Fibroblast of pulmonary artery (primary cell): Measurements from ENCODE around the gene CAMK2G.

ENCODE experiments used
- DNase-seq: peaks from one replicate; pipeline ENCODE4 v3.0.0-alpha.2; 2010; ENCODE audit warnings: low read depth
- H3K4me3 ChIP-seq: replicated peaks from 2 replicates; pipeline ENCODE4 v1.5.1; 2011; ENCODE audit warnings: low read depth, mild to moderate bottlenecking, control low read depth, low read length, moderate library complexity
- TF ChIP-seq, protein P1 (sequence below): IDR thresholded peaks from 2 replicates; pipeline ENCODE4 v1.5.1; 2011; ENCODE audit warnings: mild to moderate bottlenecking, control low read depth, low read length, inconsistent platforms; ENCODE audit errors: missing control alignments

CAMK2G gene

DNA sequence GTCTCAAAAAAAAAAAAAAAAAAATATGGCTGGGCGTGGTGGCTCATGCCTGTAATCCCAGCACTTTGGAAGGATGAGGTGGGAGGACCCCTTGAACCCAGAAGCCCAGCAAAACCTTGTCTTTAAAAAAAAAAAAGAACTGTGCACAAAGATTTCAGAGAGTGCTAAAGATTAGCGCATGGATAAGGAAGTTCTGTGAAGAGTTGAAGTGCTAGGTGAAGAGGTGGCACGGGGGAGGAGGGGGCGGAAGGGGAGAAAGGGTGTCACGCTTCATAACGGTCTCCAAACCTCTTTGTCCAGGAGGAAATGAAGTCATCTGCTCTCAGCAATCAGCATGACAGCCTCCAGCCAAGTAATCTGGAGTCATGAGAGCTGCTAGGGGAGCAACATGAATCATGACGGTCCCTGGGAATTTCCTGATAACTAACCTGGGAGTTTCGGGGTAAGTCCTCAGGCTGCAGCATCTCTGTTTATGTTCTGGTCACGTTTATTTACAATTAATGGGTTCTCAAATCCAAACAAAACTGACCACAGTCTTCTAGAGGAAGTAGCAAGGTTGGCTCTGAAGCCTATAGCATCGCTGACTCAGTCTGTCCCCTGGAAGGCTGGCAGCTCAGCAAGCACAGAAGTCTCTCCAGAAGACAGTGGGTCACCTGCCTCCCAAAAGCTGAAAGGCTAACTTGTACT, 34.6 kb upstream of the CAMK2G start:
- no peak overlapping the region for H3K4me3 ChIP-seq
- peak; percentile 95 for DNase-seq
- TF ChIP-seq, protein P1, sequence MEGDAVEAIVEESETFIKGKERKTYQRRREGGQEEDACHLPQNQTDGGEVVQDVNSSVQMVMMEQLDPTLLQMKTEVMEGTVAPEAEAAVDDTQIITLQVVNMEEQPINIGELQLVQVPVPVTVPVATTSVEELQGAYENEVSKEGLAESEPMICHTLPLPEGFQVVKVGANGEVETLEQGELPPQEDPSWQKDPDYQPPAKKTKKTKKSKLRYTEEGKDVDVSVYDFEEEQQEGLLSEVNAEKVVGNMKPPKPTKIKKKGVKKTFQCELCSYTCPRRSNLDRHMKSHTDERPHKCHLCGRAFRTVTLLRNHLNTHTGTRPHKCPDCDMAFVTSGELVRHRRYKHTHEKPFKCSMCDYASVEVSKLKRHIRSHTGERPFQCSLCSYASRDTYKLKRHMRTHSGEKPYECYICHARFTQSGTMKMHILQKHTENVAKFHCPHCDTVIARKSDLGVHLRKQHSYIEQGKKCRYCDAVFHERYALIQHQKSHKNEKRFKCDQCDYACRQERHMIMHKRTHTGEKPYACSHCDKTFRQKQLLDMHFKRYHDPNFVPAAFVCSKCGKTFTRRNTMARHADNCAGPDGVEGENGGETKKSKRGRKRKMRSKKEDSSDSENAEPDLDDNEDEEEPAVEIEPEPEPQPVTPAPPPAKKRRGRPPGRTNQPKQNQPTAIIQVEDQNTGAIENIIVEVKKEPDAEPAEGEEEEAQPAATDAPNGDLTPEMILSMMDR = no peak

DNA sequence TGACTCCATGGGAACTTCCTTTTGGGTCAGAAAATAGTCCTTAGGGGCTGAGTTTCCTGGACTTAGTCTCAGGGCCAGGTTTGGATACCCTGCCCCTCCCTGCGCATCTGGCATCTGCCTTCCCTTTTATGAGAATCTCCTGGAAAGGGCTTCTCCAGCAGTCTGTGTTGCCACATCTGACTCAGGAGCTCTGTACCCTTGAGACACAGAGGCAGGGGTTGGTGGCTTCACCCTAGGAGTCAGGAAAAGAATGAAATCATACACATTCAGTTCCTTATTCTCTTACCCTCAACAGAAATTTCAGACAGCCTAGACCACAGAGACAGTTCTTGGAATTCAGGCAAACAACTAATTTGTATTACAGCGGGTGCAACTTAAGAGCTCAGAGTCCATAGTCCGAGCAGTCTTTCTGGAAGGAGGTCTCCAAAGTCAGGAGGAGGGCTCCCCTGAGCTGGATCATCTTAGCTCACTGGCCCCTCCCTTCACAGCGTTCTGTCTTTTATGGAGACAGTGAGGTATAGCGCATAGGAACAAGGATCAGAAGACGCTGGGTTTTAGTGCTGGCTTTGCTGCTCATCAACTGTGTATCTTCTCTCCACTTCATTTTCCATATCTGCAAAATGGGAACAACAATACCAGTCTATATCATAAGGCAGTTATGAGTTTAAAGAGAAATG, 33.6 kb upstream of the CAMK2G start:
- TF ChIP-seq, protein P1 = no peak
- peak; percentile 57 for DNase-seq
- no peak overlapping the region for H3K4me3 ChIP-seq

DNA sequence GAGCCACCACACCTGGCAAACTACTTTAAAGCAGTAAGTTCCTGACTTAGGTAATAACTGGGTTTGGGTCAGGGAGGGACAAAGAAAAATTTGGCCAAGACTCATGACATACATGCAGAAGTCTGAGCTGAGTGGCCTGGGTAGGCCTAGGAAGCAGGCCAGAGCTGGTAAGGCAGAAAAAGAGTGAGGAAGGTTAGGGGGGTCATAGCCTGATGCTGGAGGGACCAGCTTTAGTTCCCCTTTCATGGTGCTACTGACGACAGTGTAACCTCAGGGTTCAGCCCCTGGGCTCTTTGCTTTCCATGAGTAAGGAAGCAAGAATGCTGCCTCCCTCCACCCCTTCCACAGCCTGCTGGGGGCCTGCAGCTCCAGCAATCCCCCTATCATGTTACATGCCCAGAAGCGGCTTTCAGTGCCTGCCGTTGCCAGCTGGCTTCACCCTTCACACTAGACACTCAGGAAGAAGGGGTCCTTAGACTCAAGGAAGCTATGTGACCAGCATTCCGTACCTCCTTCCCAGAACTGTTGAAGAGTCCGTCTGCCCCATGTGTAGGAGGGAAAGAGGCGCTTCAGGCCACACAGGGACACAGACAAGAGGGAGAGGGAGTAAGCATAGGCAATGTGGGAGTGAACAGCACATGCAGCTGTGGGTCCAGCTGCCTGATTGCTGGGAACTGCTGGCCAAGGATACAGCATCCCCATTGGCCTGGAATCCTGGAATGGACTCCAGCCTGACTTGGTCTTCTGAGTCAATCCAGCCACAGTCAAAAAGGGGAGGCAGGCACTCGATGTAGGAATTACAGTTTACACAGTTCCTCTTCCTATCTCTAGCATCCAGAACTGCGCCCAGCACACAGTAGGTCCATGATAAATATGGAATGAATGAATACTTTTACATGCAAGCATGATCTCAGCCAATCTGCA, 32.4 kb upstream of the CAMK2G start:
- DNase-seq = peak; percentile 99
- peak overlapping the region; percentile 4 for H3K4me3 ChIP-seq
- TF ChIP-seq, protein P1 = no peak

DNA sequence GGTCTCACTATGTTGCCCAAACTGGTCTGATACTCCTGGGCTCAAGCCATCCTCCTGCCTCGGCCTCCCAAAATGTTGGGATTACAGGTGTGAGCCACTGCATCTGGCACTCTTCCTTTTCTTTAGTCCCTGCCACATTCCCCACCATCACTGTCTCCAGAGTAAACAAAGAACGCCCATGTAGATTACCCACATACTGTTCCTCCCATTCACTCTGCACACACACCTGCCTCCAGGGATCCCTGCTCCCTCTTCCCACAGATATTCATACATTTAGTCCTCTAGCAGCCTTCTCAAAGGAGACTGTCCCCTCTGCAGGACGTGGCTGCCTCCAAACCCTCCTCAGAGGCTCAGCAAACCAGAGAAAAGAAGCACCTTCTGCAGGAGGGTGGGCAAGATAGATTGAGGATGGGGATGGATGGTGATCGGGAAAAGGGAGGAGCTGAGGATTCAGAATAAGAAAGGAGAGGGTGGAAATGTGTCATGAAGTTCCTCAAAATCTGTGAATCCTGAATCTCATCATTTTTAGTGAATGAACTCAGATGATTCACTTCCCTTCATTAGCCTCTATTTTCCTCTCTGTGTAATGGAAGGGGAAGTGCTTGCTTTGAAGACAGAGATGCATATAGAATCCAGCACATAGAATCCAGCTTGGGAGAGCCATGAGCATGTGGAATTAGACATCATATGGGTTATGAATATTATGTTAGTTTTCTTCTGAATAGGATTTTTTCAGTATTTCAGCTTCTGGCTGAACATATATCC, 31.1 kb upstream of the CAMK2G start:
- TF ChIP-seq, protein P1 = no peak
- no peak overlapping the region for H3K4me3 ChIP-seq
- DNase-seq = no peak

DNA sequence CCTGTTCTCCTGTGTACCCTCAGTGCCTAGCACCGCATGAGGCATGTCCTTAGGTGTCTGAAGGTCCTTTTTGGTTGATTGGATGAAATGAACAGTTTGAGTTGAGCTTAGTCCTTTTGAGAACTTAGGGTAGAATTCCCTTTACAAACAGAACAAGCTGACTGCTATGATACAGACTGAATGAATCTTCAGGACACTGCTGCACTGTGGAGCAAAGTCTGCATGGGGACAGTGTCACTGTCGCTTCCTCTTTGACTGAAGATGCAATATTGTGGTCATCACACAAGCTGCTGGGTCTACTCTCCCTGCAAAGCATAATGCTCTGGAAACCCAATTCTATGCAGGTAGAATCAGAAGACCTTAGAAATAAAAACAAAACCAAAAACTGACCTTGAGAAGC, 28.0 kb upstream of the CAMK2G start:
- no peak for DNase-seq
- H3K4me3 ChIP-seq = no peak overlapping the region
- TF ChIP-seq, protein P1 = no peak

DNA sequence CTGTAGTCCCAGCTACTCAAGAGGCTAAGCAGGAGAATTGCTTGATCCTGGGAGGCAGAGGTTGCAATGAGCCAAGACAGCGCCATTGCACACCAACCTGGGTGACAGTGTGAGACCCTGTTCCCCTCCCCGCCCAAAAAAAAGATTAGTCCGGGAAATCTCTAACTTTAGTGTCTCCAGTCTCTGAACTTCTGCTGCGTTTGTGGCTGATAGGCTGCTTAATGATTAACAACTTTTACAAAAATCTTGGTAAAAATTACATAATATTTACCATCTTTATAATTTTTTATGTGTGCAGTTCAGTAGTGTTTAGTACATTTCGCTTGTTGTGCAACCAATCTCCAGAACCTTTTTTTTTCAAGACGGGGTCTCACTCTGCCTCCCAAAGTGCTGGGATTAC, 26.9 kb upstream of the CAMK2G start:
- DNase-seq = no peak

More for the DNA sequence above, 26.9 kb upstream of the CAMK2G start:
- TF ChIP-seq, protein P1 = no peak
- no peak overlapping the region for H3K4me3 ChIP-seq
